CD14-positive monocyte (primary cell): Measurements from ENCODE around the gene LIFR. TPM values are rescaled to one million over a fixed set of nuclear protein-coding genes. Genes with fewer than 3 reads are reported as not detected.
A peak's percentile ranks its signal among the peaks of the same experiment; 100 is the strongest.

Source experiments
- DNase-seq, 3 donors: peaks; one replicate each; pipeline ENCODE4 v3.0.0-alpha.2; 2011 to 2022
- H2AFZ ChIP-seq: 2 replicates; pipeline ENCODE4 v1.6.0; 2012; ENCODE audit warnings: mild to moderate bottlenecking, low read depth, low read length, inconsistent platforms; ENCODE audit not compliant: insufficient read depth, poor library complexity, severe bottlenecking
- H3K27ac ChIP-seq, 2 donors: 1 replicate in 1 of 2; 2 replicates in 1 of 2; pipeline ENCODE4 v1.5.1; 2012 to 2013; ENCODE audit warnings: low read length in 2 of 2, control low read depth in 1 of 2, inconsistent platforms in 1 of 2, low read depth in 1 of 2, mild to moderate bottlenecking in 1 of 2
- H3K27me3 ChIP-seq, 2 donors: one replicate each; pipeline versions ENCODE4 v1.6.0 to v1.6.1; 2011 to 2013; ENCODE audit warnings: low read length in 2 of 2; ENCODE audit not compliant: control insufficient read depth in 2 of 2, insufficient read depth in 2 of 2
- H3K36me3 ChIP-seq, 2 donors: replicated peaks in 1 of 2; 1 replicate in 1 of 2; 2 replicates in 1 of 2; pipeline versions ENCODE4 v1.5.1 to v1.6.1; 2012 to 2013; ENCODE audit warnings: low read length in 2 of 2, control low read depth in 1 of 2, inconsistent platforms in 1 of 2, mild to moderate bottlenecking in 1 of 2; ENCODE audit not compliant: insufficient read depth in 2 of 2, control insufficient read depth in 1 of 2
- H3K4me1 ChIP-seq, 2 donors: 1 replicate in 1 of 2; 2 replicates in 1 of 2; pipeline versions ENCODE4 v1.5.1 to v1.6.1; 2012 to 2013; ENCODE audit warnings: low read length in 2 of 2, control low read depth in 1 of 2, inconsistent platforms in 1 of 2, mild to moderate bottlenecking in 1 of 2, moderate library complexity in 1 of 2; ENCODE audit not compliant: insufficient read depth in 2 of 2, control insufficient read depth in 1 of 2
- H3K4me2 ChIP-seq: replicated peaks from 2 replicates; pipeline ENCODE3; 2012; ENCODE audit warnings: low read length, moderate library complexity, mild to moderate bottlenecking; ENCODE audit not compliant: poor library complexity, severe bottlenecking; ENCODE audit errors: extremely low read depth
- H3K4me3 ChIP-seq, 3 experiments: fragments of 200-600 bp in 1 of 3; sonication (generic) in 1 of 3; replicated peaks in 1 of 3; 1 replicate in 2 of 3; 2 replicates in 1 of 3; pipeline ENCODE4 v1.5.1; 2011 to 2013; ENCODE audit warnings: low read length in 3 of 3, mild to moderate bottlenecking in 3 of 3, control low read depth in 2 of 3, low read depth in 2 of 3, inconsistent platforms in 1 of 3, moderate library complexity in 1 of 3
- H3K79me2 ChIP-seq: 2 replicates; pipeline ENCODE4 v1.6.0; 2012; ENCODE audit warnings: mild to moderate bottlenecking, control low read depth, inconsistent platforms, low read length, moderate library complexity; ENCODE audit not compliant: insufficient read depth
- H3K9ac ChIP-seq: 2 replicates; pipeline ENCODE4 v1.6.0; 2017; ENCODE audit warnings: low read length, mild to moderate bottlenecking; ENCODE audit not compliant: insufficient read depth, poor library complexity, severe bottlenecking
- H3K9me3 ChIP-seq, 2 donors: replicated peaks in 1 of 2; 1 replicate in 1 of 2; 2 replicates in 1 of 2; pipeline versions ENCODE4 v1.5.1 to v1.6.1; 2012 to 2013; ENCODE audit warnings: low read length in 2 of 2, control low read depth in 1 of 2; ENCODE audit not compliant: control insufficient read depth in 1 of 2, insufficient read depth in 1 of 2
- H4K20me1 ChIP-seq: 2 replicates; pipeline ENCODE4 v1.6.0; 2012; ENCODE audit warnings: mild to moderate bottlenecking, low read length, control low read depth, moderate library complexity; ENCODE audit not compliant: insufficient read depth
- H3K27ac Mint-ChIP-seq, 7 donors: one replicate each; pipeline ENCODE4 v1.8.0; 2020; ENCODE audit warnings: mild to moderate bottlenecking in 7 of 7, mixed read lengths in 7 of 7, moderate library complexity in 6 of 7, inconsistent platforms in 2 of 7
- H3K27me3 Mint-ChIP-seq, 3 donors: one replicate each; pipeline ENCODE4 v1.8.0; 2021 to 2022; ENCODE audit warnings: low read depth in 3 of 3, mild to moderate bottlenecking in 3 of 3, mixed read lengths in 3 of 3, moderate library complexity in 3 of 3, inconsistent platforms in 1 of 3
- H3K36me3 Mint-ChIP-seq, 2 donors: one replicate each; pipeline ENCODE4 v1.8.0; 2020; ENCODE audit warnings: mixed read lengths in 2 of 2, inconsistent platforms in 1 of 2, mild to moderate bottlenecking in 1 of 2
- H3K4me1 Mint-ChIP-seq: one replicate; pipeline ENCODE4 v1.8.0; 2020; ENCODE audit warnings: mild to moderate bottlenecking, mixed read lengths
- H3K4me3 Mint-ChIP-seq, 2 donors: one replicate each; pipeline ENCODE4 v1.8.0; 2020; ENCODE audit warnings: mild to moderate bottlenecking in 2 of 2, mixed read lengths in 2 of 2, moderate library complexity in 1 of 2
- H3K9me3 Mint-ChIP-seq, 7 donors: one replicate each; pipeline ENCODE4 v1.8.0; 2020 to 2022; ENCODE audit warnings: mixed read lengths in 7 of 7, mild to moderate bottlenecking in 6 of 7, moderate library complexity in 6 of 7, inconsistent platforms in 2 of 7
- CTCF ChIP-seq: fragments of 200-600 bp; IDR thresholded peaks from one replicate; pipeline ENCODE4 v1.8.0; 2022; ENCODE audit warnings: antibody characterized with exemption, mild to moderate bottlenecking
- WGBS: methylation state at CpG from one replicate; pipeline ENCODE4 v1.1.5; 2013; ENCODE audit warnings: missing lambda C conversion rate; ENCODE audit not compliant: insufficient coverage; 5-methylcytosine and 5-hydroxymethylcytosine counted together
- intact Hi-C, 2 donors: fragments of 100-400 bp; cut with micrococcal nuclease; formaldehyde crosslinking; loops; one replicate each; pipeline versions ENCODE4 v1.15.0 to v1.15.1; 2023
- polyA plus RNA-seq, 3 donors: library from polyadenylated mRNA; depleted of rRNA in 1 of 3; unstranded in 2 of 3; stranded (reverse) in 1 of 3; fragments of 300-500 nt in 2 of 3; fragments of >200 nt in 1 of 3; fragmentation: Illumina TruSeq in 2 of 3; gene quantifications; 1 replicate in 2 of 3; 2 replicates in 1 of 3; pipeline ENCODE4 v1.2.3, GENCODE V29; 2012 to 2021

Gene LIFR
- polyA plus RNA-seq, 3 donors = not detected

- Histone ChIP-seq H3K79me2 (no peaks in the 10 kb centered on the region), H4K20me1 (no peaks in the 10 kb centered on the region), H3K36me3 (no peaks in the 10 kb centered on the region), H3K27ac (no peak overlapping the region), H3K27me3 (peaks cover 67 to 82% of the 10 kb centered on the region in 2 donors), H3K9ac (no peak overlapping the region), H3K9me3 (peaks cover 0 to 28% of the 10 kb centered on the region in 2 donors), H2AFZ (peak overlapping the region; percentile 42), H3K4me2 (peak overlapping the region; percentile 33), H3K4me3 (peak overlapping the region in 1 of 3 experiments; percentile 37), H3K4me1 (peaks cover 0 to 5% of the 10 kb centered on the region in 2 donors)
- peaks cover 0 to 13% (median 4%) of the 10 kb centered on the region in 7 donors for H3K9me3 Mint-ChIP-seq
- peaks cover 0 to 3% of the 10 kb centered on the region in 2 donors for H3K36me3 Mint-ChIP-seq
- H3K27me3 Mint-ChIP-seq = peaks cover 65 to 76% (median 75%) of the 10 kb centered on the region in 3 donors
- no peak for TF ChIP-seq CTCF
- H3K4me1 Mint-ChIP-seq = peaks cover 8% of the 10 kb centered on the region
- H3K27ac Mint-ChIP-seq = no peak overlapping the region
- WGBS = 4% methylated on average over 11 of the region's 14 CpGs
- DNase-seq = no peak
- H3K4me3 Mint-ChIP-seq = peak overlapping the region; percentile 54 to 83
- intact Hi-C loops = no loop called here
Measured at GRCh38 chr5:38557308-38557710, 863 bp upstream of the LIFR start.

- Mint-ChIP-seq H3K36me3 (peaks cover 0 to 3% of the 10 kb centered on the region in 2 donors), H3K27ac (no peak overlapping the region), H3K9me3 (peaks cover 0 to 13% (median 4%) of the 10 kb centered on the region in 7 donors), H3K4me1 (peaks cover 8% of the 10 kb centered on the region), H3K27me3 (peaks cover 69 to 78% (median 70%) of the 10 kb centered on the region in 3 donors), H3K4me3 (peak overlapping the region in 1 of 2 donors; percentile 84)
- Histone ChIP-seq H3K4me1 (peaks cover 0 to 5% of the 10 kb centered on the region in 2 donors), H3K4me3 (no peak overlapping the region), H3K27me3 (peaks cover 67 to 83% of the 10 kb centered on the region in 2 donors), H4K20me1 (no peaks in the 10 kb centered on the region), H2AFZ (no peak overlapping the region), H3K27ac (no peak overlapping the region), H3K36me3 (no peaks in the 10 kb centered on the region), H3K4me2 (peak overlapping the region; percentile 32), H3K79me2 (no peaks in the 10 kb centered on the region), H3K9me3 (peaks cover 0 to 28% of the 10 kb centered on the region in 2 donors), H3K9ac (no peak overlapping the region)
- TF ChIP-seq CTCF = no peak
- intact Hi-C loops = no loop called here
- WGBS = 1% methylated on average over 68 of the region's 68 CpGs
- DNase-seq = no peak
Measured at GRCh38 chr5:38556088-38556598, 303 bp downstream of the LIFR start.
